Stimulated activated CD8-positive, alpha-beta memory T cell treated with anti-CD3 and anti-CD28 coated beads, Interleukin-15, amount 100 ng/mL, for 4 hours (primary cell): ENCODE data around the gene PKM.
A peak's percentile ranks its signal among the peaks of the same experiment; 100 is the strongest.

Experiments used
- DNase-seq, 2 donors: peaks; one replicate each; pipeline ENCODE4 v3.0.0-alpha.2; 2020; ENCODE audit warnings: low read depth in 2 of 2

The PKM gene

GRCh38 chr15:72235298-72235697 is 4.3 kb upstream of the PKM start:
- no peak for DNase-seq

GRCh38 chr15:72233769-72234168 is 2.8 kb upstream of the PKM start:
- DNase-seq, result no peak

GRCh38 chr15:72231833-72232478 is 966 bp upstream of the PKM start:
- no peak for DNase-seq

GRCh38 chr15:72230197-72231065 is 559 bp downstream of the PKM start:
- DNase-seq, result peak; percentile 70 to 73

GRCh38 chr15:72229947-72230196 is 1.1 kb downstream of the PKM start:
- no peak for DNase-seq

- no peak for DNase-seq
Observed at GRCh38 chr15:72229076-72229946, 1.7 kb downstream of the PKM start.

GRCh38 chr15:72227720-72228119 is 3.3 kb downstream of the PKM start:
- no peak for DNase-seq

GRCh38 chr15:72227192-72227586 is 3.8 kb downstream of the PKM start:
- DNase-seq, result no peak

- DNase-seq, result no peak
Observed at GRCh38 chr15:72223278-72223677, 7.7 kb downstream of the PKM start.

- no peak for DNase-seq
Observed at GRCh38 chr15:72222393-72222792, 8.6 kb downstream of the PKM start.

- no peak for DNase-seq
Observed at GRCh38 chr15:72220687-72221086, 10.3 kb downstream of the PKM start.

- no peak for DNase-seq
Observed at GRCh38 chr15:72217216-72217615, 13.8 kb downstream of the PKM start.

GRCh38 chr15:72216079-72216478 is 14.9 kb downstream of the PKM start:
- DNase-seq, result no peak

GRCh38 chr15:72207558-72208085 is 23.4 kb downstream of the PKM start:
- DNase-seq, result no peak

- DNase-seq, result no peak
Observed at GRCh38 chr15:72206677-72207000, 24.4 kb downstream of the PKM start.

- DNase-seq, result no peak
Observed at GRCh38 chr15:72205896-72206676, 24.9 kb downstream of the PKM start.

GRCh38 chr15:72205273-72205672 is 25.7 kb downstream of the PKM start:
- no peak for DNase-seq

GRCh38 chr15:72203507-72203837 is 27.5 kb downstream of the PKM start:
- no peak for DNase-seq

GRCh38 chr15:72202801-72203506 is 28.0 kb downstream of the PKM start:
- no peak for DNase-seq

- DNase-seq, result no peak
Observed at GRCh38 chr15:72202302-72202701, 28.7 kb downstream of the PKM start.

GRCh38 chr15:72201391-72201921 is 29.5 kb downstream of the PKM start:
- no peak for DNase-seq
